Stimulated activated CD4-positive, alpha-beta T cell treated with anti-CD3 and anti-CD28 coated beads, Interleukin-12 subunit alpha, Interleukin-12 subunit beta, amount 100 ng/mL, for 24 hours (primary cell): ENCODE results near the gene POGK.

ENCODE experiments used
- DNase-seq, 2 experiments: peaks; one replicate each; pipeline ENCODE4 v3.0.0-alpha.2; 2020; ENCODE audit warnings: low read depth in 2 of 2

POGK gene

DNA sequence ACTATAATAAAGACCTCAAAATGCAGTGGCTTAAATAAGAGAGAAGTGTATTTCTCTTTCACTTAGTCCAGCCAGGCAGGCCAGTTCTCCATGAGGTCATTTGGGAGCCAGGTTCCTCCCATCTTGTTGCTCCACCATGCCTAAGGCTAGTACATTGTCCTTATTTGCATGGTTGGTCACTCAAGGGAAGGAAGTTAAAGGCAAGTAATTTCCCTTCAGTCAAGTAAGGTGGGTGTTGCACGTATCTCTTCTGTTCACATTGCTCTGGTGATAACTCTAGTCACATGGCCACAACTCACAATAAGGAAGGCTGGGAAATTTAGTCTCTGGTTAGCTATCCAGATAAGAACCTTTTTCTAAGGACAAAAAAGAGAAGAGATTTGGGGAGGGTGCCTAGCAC, 64.0 kb downstream of the POGK start:
- no peak for DNase-seq

DNA sequence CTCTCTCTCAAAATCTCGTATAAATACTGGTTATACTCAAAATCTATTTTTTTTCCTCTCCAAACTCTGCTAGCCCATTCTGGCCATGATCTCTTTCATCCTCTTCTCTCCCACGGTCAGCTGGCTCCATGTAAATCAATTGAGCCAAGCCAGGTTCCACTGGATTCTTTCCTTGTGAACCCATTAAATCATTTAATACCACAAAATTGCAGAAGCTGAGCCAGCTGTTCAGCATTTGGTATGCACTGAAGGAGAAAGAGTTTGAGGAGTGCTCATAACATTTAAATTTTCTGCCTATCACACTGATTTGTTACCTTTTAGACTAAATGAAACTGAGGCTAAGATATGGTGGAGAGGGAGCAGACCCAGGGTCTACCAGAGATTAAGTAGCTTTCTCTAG, 65.9 kb downstream of the POGK start:
- DNase-seq = no peak

DNA sequence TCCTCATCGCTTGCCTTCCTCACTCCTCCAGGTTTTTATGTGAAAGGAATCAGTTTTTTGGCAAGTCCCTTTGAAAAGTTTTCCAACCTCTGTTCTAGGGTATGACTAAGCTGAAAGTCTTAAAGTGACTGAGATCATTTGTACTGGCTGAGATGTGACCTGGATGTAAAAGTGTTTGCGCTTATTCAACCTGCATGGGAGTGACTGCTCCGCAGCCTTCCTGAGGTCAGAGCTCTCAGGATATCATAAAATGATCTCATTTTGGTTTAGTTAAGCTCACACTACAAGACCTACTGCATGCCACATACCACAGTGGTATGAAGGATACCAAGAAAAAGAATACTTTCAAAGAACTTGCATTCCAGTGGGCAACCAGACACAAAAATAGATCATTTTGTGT, 66.6 kb downstream of the POGK start:
- no peak for DNase-seq
